Loucy (cell line): Measurements from ENCODE around the gene HCRTR2.
"Not testable (repeated sequence)": the region's sequence is repeated elsewhere in the genome, so short reads cannot be mapped to it uniquely, and the experiment has no call there.

ENCODE experiments used
- H2AFZ ChIP-seq: fragments of 200-600 bp; sonication (generic); 2 replicates; pipeline ENCODE4 v1.6.0; 2016; ENCODE audit warnings: antibody characterized with exemption, mild to moderate bottlenecking, low read length, moderate library complexity
- H3F3A ChIP-seq: fragments of 200-600 bp; 2 replicates; pipeline ENCODE4 v1.6.0; 2016; ENCODE audit warnings: antibody characterized with exemption, low read depth, mild to moderate bottlenecking
- H3K27me3 ChIP-seq: fragments of 200-600 bp; sonication (generic); 2 replicates; pipeline ENCODE4 v1.6.1; 2014; ENCODE audit warnings: low read length, mild to moderate bottlenecking; ENCODE audit not compliant: insufficient read depth, poor library complexity, severe bottlenecking
- H3K36me3 ChIP-seq: fragments of 200-600 bp; sonication (generic); 2 replicates; pipeline ENCODE4 v1.6.1; 2016; ENCODE audit warnings: low read length; ENCODE audit not compliant: insufficient read depth
- H3K4me1 ChIP-seq: fragments of 200-600 bp; sonication (generic); 2 replicates; pipeline ENCODE4 v1.5.1; 2014; ENCODE audit warnings: low read length, mild to moderate bottlenecking; ENCODE audit not compliant: insufficient read depth, poor library complexity, severe bottlenecking
- H3K4me2 ChIP-seq: fragments of 200-600 bp; sonication (generic); 2 replicates; pipeline ENCODE4 v1.6.0; 2014; ENCODE audit warnings: antibody characterized with exemption, low read length, low read depth, mild to moderate bottlenecking; ENCODE audit not compliant: poor library complexity, severe bottlenecking
- H3K4me3 ChIP-seq: fragments of 200-600 bp; sonication (generic); 2 replicates; pipeline ENCODE4 v1.5.1; 2014; ENCODE audit warnings: low read length, mild to moderate bottlenecking, mixed read lengths; ENCODE audit not compliant: poor library complexity, severe bottlenecking
- H3K79me2 ChIP-seq: fragments of 200-600 bp; sonication (generic); 2 replicates; pipeline ENCODE4 v1.6.1; 2014; ENCODE audit warnings: low read length; ENCODE audit not compliant: insufficient read depth
- H3K9ac ChIP-seq: fragments of 200-600 bp; sonication (generic); 2 replicates; pipeline ENCODE4 v1.6.0; 2014; ENCODE audit warnings: mild to moderate bottlenecking, low read depth, low read length, moderate library complexity; ENCODE audit not compliant: poor library complexity, severe bottlenecking
- H3K9me2 ChIP-seq: fragments of 200-600 bp; sonication (generic); replicated peaks from 2 replicates; pipeline ENCODE4 v1.6.1; 2016; ENCODE audit warnings: low read depth, low read length, mixed read lengths
- H3K9me3 ChIP-seq: fragments of 200-600 bp; sonication (generic); 2 replicates; pipeline ENCODE4 v1.6.1; 2014; ENCODE audit warnings: mild to moderate bottlenecking, antibody characterized with exemption, low read length, low read depth; ENCODE audit not compliant: insufficient read depth
- H4K20me1 ChIP-seq: fragments of 200-600 bp; sonication (generic); 2 replicates; pipeline ENCODE4 v1.6.0; 2014; ENCODE audit warnings: antibody characterized with exemption, low read length, mild to moderate bottlenecking; ENCODE audit not compliant: insufficient read depth, poor library complexity, severe bottlenecking
- CTCF ChIP-seq: fragments of 200-600 bp; sonication (generic); conservative IDR thresholded peaks from 2 replicates; pipeline ENCODE4 v1.5.1; 2014; ENCODE audit warnings: mild to moderate bottlenecking, antibody characterized with exemption, low read length
- EZH2phosphoT487 ChIP-seq: fragments of 200-600 bp; IDR thresholded peaks from 2 replicates; pipeline ENCODE4 v1.6.1; 2018; ENCODE audit warnings: antibody characterized with exemption, mild to moderate bottlenecking, moderate library complexity, borderline replicate concordance

HCRTR2 gene

GRCh38 chr6:55142610-55143009 lies 31.7 kb upstream of the HCRTR2 start:
- TF ChIP-seq CTCF (no peak), EZH2phosphoT487 (no peak)
- H3F3A ChIP-seq: no peaks in the 10 kb centered on the region

GRCh38 chr6:55153284-55153683 lies 21.0 kb upstream of the HCRTR2 start:
- Histone ChIP-seq H3K4me3 (no peak overlapping the region), H3F3A (no peaks in the 10 kb centered on the region), H3K9me3 (no peaks in the 10 kb centered on the region), H3K9me2 (no peaks in the 10 kb centered on the region), H4K20me1 (no peaks in the 10 kb centered on the region), H3K4me2 (no peak overlapping the region), H2AFZ (no peak overlapping the region), H3K36me3 (no peaks in the 10 kb centered on the region), H3K79me2 (no peaks in the 10 kb centered on the region), H3K27me3 (no peaks in the 10 kb centered on the region), H3K4me1 (no peaks in the 10 kb centered on the region), H3K9ac (no peak overlapping the region)
- TF ChIP-seq EZH2phosphoT487: no peak
- no peak for TF ChIP-seq CTCF

More at GRCh38 chr6:55142610-55143009, 31.7 kb upstream of the HCRTR2 start:
- Histone ChIP-seq H3K9ac (no peak overlapping the region), H3K9me3 (no peaks in the 10 kb centered on the region), H3K4me3 (no peak overlapping the region), H3K9me2 (no peaks in the 10 kb centered on the region), H3K36me3 (no peaks in the 10 kb centered on the region), H2AFZ (no peak overlapping the region), H3K4me1 (no peaks in the 10 kb centered on the region), H3K4me2 (no peak overlapping the region), H3K79me2 (no peaks in the 10 kb centered on the region), H3K27me3 (no peaks in the 10 kb centered on the region), H4K20me1 (no peaks in the 10 kb centered on the region)

- H3K36me3 ChIP-seq, H3K27me3 ChIP-seq, H2AFZ ChIP-seq, H4K20me1 ChIP-seq, H3K9me3 ChIP-seq, H3K4me3 ChIP-seq, H3K9me2 ChIP-seq, H3F3A ChIP-seq, H3K4me1 ChIP-seq, H3K4me2 ChIP-seq, H3K9ac ChIP-seq, H3K79me2 ChIP-seq: not testable (repeated sequence)
Measured at GRCh38 chr6:55158784-55159183, 15.5 kb upstream of the HCRTR2 start.

- Histone ChIP-seq H3K79me2 (no peaks in the 10 kb centered on the region), H3K9ac (no peak overlapping the region), H3K27me3 (no peaks in the 10 kb centered on the region), H3K36me3 (no peaks in the 10 kb centered on the region), H3K9me3 (no peaks in the 10 kb centered on the region), H3K9me2 (0 out of 2 replicates have a peak, but pooled peaks cover 4% of the 10 kb centered on the region), H3F3A (no peaks in the 10 kb centered on the region), H4K20me1 (no peaks in the 10 kb centered on the region), H3K4me3 (no peak overlapping the region), H3K4me2 (no peak overlapping the region), H2AFZ (no peak overlapping the region), H3K4me1 (no peaks in the 10 kb centered on the region)
- TF ChIP-seq EZH2phosphoT487: no peak
- no peak for TF ChIP-seq CTCF
Measured at GRCh38 chr6:55167860-55168259, 6.5 kb upstream of the HCRTR2 start.
